Parathyroid adenoma (tissue), 2 donors: ENCODE results near the gene GABRP.
"Not testable (repeated sequence)": the region's sequence is repeated elsewhere in the genome, so short reads cannot be mapped to it uniquely, and the experiment has no call there.

Experiments
- H2AFZ ChIP-seq: fragments of 300-600 bp; sonication (generic); one replicate; pipeline ENCODE4 v1.7.0; 2017; ENCODE audit warnings: antibody characterized with exemption, mild to moderate bottlenecking
- H3K27ac ChIP-seq: fragments of 300-600 bp; sonication (generic); one replicate; pipeline ENCODE4 v1.7.0; 2017
- H3K27me3 ChIP-seq: fragments of 300-600 bp; sonication (generic); one replicate; pipeline ENCODE4 v1.7.0; 2017; ENCODE audit warnings: low read length; ENCODE audit not compliant: control insufficient read depth, insufficient read depth
- H3K36me3 ChIP-seq: fragments of 300-600 bp; sonication (generic); one replicate; pipeline ENCODE4 v1.7.0; 2017; ENCODE audit warnings: low read length; ENCODE audit not compliant: control insufficient read depth, insufficient read depth
- H3K4me1 ChIP-seq: fragments of 300-600 bp; sonication (generic); one replicate; pipeline ENCODE4 v1.7.0; 2017; ENCODE audit warnings: control low read depth
- H3K4me2 ChIP-seq: fragments of 300-600 bp; sonication (generic); one replicate; pipeline ENCODE4 v1.7.0; 2017; ENCODE audit warnings: low read length
- H3K4me3 ChIP-seq: fragments of 300-600 bp; sonication (generic); one replicate; pipeline ENCODE4 v1.7.0; 2017; ENCODE audit warnings: low read depth, low read length
- H3K79me2 ChIP-seq: fragments of 300-600 bp; sonication (generic); one replicate; pipeline ENCODE4 v1.7.0; 2017; ENCODE audit warnings: control low read depth
- H3K9ac ChIP-seq: fragments of 300-600 bp; sonication (generic); one replicate; pipeline ENCODE4 v1.7.0; 2017; ENCODE audit warnings: mild to moderate bottlenecking
- H3K9me3 ChIP-seq: fragments of 300-600 bp; sonication (generic); one replicate; pipeline ENCODE4 v1.7.0; 2017; ENCODE audit warnings: low read length; ENCODE audit not compliant: control insufficient read depth
- TF ChIP-seq, protein P1 (sequence below): fragments of 300-600 bp; sonication (generic); IDR thresholded peaks from one replicate; pipeline ENCODE4 v1.7.0; 2017; ENCODE audit warnings: antibody characterized with exemption, mild to moderate bottlenecking
- donor health status: primary hyperparathyroidism.

GABRP gene

DNA sequence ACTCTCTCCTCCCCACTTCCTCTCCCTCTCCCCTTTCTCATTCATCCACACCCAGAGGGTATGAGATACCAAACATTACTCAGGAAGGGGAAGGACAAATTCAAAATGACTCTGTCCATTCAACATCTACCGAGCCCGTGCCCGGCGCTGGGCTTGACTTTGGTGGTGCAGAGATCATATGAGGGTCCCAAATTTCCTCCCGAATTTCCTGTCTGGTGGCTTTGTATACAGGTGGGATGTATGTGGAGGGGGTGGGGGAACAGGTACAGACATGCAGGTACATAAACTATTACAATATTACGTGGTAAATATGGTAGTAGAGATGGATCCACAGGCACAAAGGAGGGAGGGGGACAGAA, 21.8 kb upstream of the GABRP start:
- Histone ChIP-seq H3K27me3 (no peaks in the 10 kb centered on the region), H3K9me3 (peaks cover 3% of the 10 kb centered on the region), H3K4me2 (no peak overlapping the region), H3K4me1 (no peaks in the 10 kb centered on the region), H3K27ac (no peak overlapping the region), H3K9ac (no peak overlapping the region), H3K4me3 (no peak overlapping the region), H3K79me2 (no peaks in the 10 kb centered on the region), H2AFZ (no peak overlapping the region), H3K36me3 (no peaks in the 10 kb centered on the region)
- TF ChIP-seq, protein P1, sequence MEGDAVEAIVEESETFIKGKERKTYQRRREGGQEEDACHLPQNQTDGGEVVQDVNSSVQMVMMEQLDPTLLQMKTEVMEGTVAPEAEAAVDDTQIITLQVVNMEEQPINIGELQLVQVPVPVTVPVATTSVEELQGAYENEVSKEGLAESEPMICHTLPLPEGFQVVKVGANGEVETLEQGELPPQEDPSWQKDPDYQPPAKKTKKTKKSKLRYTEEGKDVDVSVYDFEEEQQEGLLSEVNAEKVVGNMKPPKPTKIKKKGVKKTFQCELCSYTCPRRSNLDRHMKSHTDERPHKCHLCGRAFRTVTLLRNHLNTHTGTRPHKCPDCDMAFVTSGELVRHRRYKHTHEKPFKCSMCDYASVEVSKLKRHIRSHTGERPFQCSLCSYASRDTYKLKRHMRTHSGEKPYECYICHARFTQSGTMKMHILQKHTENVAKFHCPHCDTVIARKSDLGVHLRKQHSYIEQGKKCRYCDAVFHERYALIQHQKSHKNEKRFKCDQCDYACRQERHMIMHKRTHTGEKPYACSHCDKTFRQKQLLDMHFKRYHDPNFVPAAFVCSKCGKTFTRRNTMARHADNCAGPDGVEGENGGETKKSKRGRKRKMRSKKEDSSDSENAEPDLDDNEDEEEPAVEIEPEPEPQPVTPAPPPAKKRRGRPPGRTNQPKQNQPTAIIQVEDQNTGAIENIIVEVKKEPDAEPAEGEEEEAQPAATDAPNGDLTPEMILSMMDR = no peak

GRCh38 chr5:170762298-170762697, 21.2 kb upstream of the GABRP start:
- H3K9me3 ChIP-seq, H3K4me2 ChIP-seq, H3K4me1 ChIP-seq, H3K9ac ChIP-seq, H3K4me3 ChIP-seq, H3K27me3 ChIP-seq, H3K27ac ChIP-seq, H2AFZ ChIP-seq, H3K79me2 ChIP-seq, H3K36me3 ChIP-seq: not testable (repeated sequence)

GRCh38 chr5:170765868-170766267, 17.7 kb upstream of the GABRP start:
- not testable (repeated sequence) for H2AFZ ChIP-seq, H3K9me3 ChIP-seq, H3K36me3 ChIP-seq, H3K27ac ChIP-seq, H3K79me2 ChIP-seq, H3K4me1 ChIP-seq, H3K27me3 ChIP-seq, H3K4me3 ChIP-seq, H3K9ac ChIP-seq, H3K4me2 ChIP-seq

- H3K9me3 ChIP-seq = no peaks in the 10 kb centered on the region
- no peaks in the 10 kb centered on the region for H3K27me3 ChIP-seq
Measured at GRCh38 chr5:170769246-170769645, 14.3 kb upstream of the GABRP start.

GRCh38 chr5:170769898-170770416, 13.6 kb upstream of the GABRP start:
- no peaks in the 10 kb centered on the region for H3K79me2 ChIP-seq
- TF ChIP-seq, protein P1 = no peak
- no peak overlapping the region for H3K27ac ChIP-seq
- no peaks in the 10 kb centered on the region for H3K27me3 ChIP-seq
- H3K9ac ChIP-seq = no peak overlapping the region
- H2AFZ ChIP-seq = no peak overlapping the region
- no peaks in the 10 kb centered on the region for H3K9me3 ChIP-seq
- H3K4me2 ChIP-seq = no peak overlapping the region
- no peaks in the 10 kb centered on the region for H3K36me3 ChIP-seq
- H3K4me1 ChIP-seq = no peaks in the 10 kb centered on the region
- H3K4me3 ChIP-seq = no peak overlapping the region

More at GRCh38 chr5:170769246-170769645, 14.3 kb upstream of the GABRP start:
- Histone ChIP-seq H2AFZ (no peak overlapping the region), H3K4me3 (no peak overlapping the region), H3K79me2 (no peaks in the 10 kb centered on the region), H3K4me1 (no peaks in the 10 kb centered on the region), H3K36me3 (no peaks in the 10 kb centered on the region), H3K4me2 (no peak overlapping the region), H3K27ac (no peak overlapping the region), H3K9ac (no peak overlapping the region)
- TF ChIP-seq, protein P1 = no peak

GRCh38 chr5:170771496-170771895, 12.0 kb upstream of the GABRP start:
- Histone ChIP-seq H3K36me3 (no peaks in the 10 kb centered on the region), H3K9me3 (no peaks in the 10 kb centered on the region), H3K4me2 (no peak overlapping the region), H3K79me2 (no peaks in the 10 kb centered on the region), H3K4me3 (no peak overlapping the region), H3K9ac (no peak overlapping the region), H3K27me3 (no peaks in the 10 kb centered on the region), H2AFZ (no peak overlapping the region), H3K4me1 (no peaks in the 10 kb centered on the region), H3K27ac (no peak overlapping the region)
- TF ChIP-seq, protein P1 = no peak
